Measurements from ENCODE around the gene RAB11B.

Gene RAB11B

GRCh38 chr19:8391198-8392016 lies 1.2 kb downstream of the RAB11B start:
- peak overlapping the region; percentile 16 for H3K27ac ChIP-seq

GRCh38 chr19:8392017-8392591 lies 1.9 kb downstream of the RAB11B start:
- TF ChIP-seq ZFX (IDR thresholded peaks at IDR 0.05) (no peak), CTCF (conservative IDR thresholded peaks at IDR 0.05) (no peak)
- no peak overlapping the region; the same call in 1 of the 2 replicates for H3K27ac ChIP-seq

More at GRCh38 chr19:8391198-8392016, 1.2 kb downstream of the RAB11B start:
- TF ChIP-seq ZFX (IDR thresholded peaks at IDR 0.05): no peak
- TF ChIP-seq CTCF (conservative IDR thresholded peaks at IDR 0.05): no peak

GRCh38 chr19:8393192-8393870 lies 3.2 kb downstream of the RAB11B start:
- peak overlapping the region; percentile 39; the same call in 1 of the 2 replicates for H3K27ac ChIP-seq
- TF ChIP-seq CTCF (conservative IDR thresholded peaks at IDR 0.05): no peak
- TF ChIP-seq ZFX (IDR thresholded peaks at IDR 0.05): no peak

- TF ChIP-seq CTCF (conservative IDR thresholded peaks at IDR 0.05): no peak
- TF ChIP-seq ZFX (IDR thresholded peaks at IDR 0.05): no peak
- H3K27ac ChIP-seq: peak overlapping the region; percentile 39
Measured at GRCh38 chr19:8393871-8394250, 3.7 kb downstream of the RAB11B start.

- no peak for TF ChIP-seq ZFX (IDR thresholded peaks at IDR 0.05)
- TF ChIP-seq CTCF (conservative IDR thresholded peaks at IDR 0.05): no peak
- peak overlapping the region; percentile 39 for H3K27ac ChIP-seq
Measured at GRCh38 chr19:8395621-8396082, 5.5 kb downstream of the RAB11B start.

GRCh38 chr19:8396185-8396562 lies 6.0 kb downstream of the RAB11B start:
- TF ChIP-seq ZFX (IDR thresholded peaks at IDR 0.05) (no peak), CTCF (conservative IDR thresholded peaks at IDR 0.05) (no peak)
- no peak overlapping the region; the same call in 1 of the 2 replicates for H3K27ac ChIP-seq
